GM19238 (cell line): ENCODE results near the gene SLC44A3.

ENCODE experiments used
- DNase-seq: peaks from one replicate; pipeline ENCODE4 v3.0.0; 2011; ENCODE audit warnings: low spot score; ENCODE audit not compliant: insufficient read length

Gene SLC44A3

DNA sequence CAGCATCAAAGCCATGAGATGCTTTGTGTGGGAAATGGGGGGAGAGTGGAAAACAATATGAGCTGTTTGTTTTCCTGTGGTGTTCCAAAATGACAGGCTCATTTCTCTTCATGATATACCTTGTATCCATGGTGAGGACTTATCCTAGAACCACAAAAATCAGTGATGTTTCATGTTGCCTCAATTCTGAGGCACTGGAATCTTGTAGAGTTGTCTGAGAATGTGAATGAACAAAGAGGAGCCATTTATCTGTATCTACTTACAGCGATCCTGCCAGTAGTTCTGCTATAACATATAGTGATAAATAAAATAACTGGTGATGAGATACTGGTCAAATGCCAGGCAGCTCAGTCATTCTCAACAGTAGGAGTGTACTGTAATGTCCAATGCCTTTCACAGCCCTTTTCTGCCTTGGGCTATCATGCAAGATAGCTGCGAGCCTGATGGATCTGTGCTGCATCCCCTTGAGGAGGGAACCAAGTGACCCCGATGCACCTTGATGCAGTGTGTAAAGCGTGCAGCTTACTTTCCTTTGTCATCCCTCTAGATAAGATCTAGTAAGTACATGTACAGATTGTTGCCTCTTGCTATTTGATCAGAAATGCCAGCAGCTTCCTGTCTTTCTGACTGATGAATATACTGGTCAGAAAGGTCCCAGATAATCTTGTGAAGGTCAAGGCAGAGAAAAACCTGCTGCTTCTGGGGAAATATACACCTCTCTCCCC is 52.8 kb downstream of the SLC44A3 start:
- DNase-seq, result no peak

DNA sequence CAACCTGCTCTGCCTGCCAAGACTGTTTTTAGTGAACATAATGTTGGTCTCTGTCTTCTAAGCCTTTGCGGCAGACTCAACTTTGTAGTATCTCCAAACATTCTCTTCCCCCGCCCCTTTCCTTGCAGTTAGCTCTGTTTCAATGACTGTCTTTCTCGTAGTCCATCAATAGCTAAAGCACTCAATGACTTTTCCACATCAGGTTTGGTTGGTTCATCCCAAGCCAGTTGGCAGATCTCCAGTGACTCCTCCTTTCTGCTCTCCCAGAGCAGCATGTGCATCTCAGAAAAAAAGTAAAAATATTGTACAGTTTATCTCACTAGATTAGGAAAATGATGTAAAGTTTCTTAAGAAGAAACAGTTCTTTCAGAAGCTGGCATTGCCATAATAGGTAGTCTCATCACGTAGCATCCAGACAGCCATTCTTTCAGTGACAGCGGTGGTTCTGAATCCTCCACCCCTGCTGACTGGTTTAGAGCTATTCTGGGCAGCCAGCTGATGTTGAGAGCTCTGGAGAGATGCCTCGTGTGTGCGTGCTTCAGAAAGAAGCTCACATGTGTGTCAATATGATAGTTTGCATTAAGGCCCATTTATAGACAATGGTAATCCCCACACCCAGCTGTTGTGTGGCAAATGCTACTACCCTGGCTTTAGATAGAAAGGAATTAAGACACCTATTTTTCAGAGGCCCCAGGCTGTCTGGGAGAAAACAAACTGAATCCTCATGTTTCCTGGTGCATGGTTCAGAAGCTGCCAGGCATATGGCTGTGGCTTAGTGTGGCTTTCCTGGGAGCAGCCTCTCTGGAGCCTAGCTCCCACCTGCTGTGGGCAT is 53.6 kb downstream of the SLC44A3 start:
- no peak for DNase-seq

DNA sequence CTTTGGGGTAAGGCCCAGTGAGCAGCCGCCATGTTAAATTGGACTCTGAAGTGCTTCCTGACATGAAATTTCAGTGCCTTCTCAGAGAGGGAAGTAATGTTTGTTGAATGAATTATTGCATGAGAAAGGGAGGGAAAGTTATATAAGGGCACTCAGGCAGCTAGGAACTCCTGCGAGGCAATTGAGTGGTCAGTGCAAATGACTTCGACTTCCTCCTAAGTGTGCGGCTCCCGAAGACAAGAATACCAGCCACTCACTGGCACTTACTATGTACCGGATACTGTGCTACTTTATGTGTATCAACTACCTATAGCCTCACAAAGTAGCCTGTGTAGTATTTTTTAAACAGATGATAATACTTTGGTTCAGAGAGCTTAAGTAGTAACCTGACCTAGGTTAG is 54.3 kb downstream of the SLC44A3 start:
- DNase-seq, result no peak

DNA sequence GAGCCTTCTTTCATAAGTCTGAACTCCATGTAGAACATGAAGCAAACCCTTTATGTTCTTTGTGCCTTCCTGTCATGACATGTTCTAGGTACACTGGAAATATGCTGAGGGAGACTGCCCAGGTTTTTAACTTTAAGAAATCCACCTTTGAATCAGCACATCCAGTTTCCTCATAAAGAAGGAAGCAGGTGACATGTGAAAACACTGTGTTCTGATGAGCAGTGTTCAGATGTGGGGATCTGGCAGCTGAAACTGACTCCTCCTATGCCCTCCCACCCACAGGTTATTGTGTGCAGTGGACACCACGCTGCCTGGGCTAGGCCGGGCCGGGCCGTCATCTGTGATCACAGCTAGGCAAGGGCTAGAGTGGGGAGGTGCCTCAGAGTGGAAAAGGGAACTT is 55.6 kb downstream of the SLC44A3 start:
- no peak for DNase-seq

DNA sequence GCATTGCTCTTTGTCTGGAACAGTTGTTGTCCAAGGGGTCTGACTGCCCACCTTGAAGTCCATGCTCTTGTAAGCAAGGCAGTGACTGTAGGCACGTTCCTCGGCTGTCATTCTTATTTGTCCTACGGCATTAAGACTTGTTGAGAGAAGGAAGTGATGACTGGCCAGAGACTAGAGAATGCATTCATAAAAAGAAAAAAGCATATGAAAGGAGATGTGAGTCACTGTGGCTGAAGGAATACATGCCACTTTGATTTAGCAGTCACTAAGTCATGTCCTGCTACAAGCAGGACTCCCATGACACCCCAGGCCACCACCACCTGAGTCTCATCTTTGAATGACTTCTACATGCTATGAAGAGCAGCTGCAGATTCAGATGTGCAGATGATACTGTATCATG is 56.2 kb downstream of the SLC44A3 start:
- DNase-seq, result no peak

DNA sequence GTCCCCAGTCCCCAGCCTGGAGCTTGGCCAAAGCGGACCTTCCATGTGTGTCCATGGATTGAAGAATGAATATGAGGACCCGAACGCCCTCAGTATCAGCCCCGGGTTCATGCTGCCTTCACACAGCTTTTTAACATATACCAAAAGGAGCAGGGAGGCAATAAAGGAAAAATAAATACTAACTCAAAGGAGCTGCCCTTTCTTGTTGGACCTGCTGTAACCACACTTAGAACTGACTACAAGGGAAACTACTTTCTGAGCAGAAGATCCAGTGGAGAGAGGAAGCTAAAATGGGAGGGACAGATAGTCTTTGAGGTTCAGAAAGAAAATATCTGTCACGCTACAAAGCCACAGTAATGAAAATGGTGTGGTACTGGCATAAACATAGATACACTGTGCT is 58.2 kb downstream of the SLC44A3 start:
- DNase-seq, result no peak

DNA sequence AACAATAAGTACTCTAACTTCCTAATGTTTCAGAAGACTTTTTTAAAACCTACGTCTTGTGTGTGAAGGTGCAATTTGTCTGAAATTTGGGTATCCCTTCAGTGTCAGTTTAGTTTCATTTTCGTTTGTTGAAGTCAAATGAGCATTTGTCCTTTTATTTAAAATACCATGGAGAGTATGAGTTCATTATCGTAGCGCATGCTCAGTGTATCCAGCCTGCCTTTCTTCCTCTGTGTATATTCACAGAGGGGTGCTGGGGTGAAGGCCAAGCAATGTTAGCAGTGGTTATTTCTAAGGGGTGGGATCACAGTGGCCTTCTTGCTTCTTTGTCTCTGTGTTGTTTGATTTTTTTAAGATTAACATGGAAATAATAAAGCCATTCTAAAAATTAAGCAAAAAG is 63.5 kb downstream of the SLC44A3 start:
- no peak for DNase-seq

DNA sequence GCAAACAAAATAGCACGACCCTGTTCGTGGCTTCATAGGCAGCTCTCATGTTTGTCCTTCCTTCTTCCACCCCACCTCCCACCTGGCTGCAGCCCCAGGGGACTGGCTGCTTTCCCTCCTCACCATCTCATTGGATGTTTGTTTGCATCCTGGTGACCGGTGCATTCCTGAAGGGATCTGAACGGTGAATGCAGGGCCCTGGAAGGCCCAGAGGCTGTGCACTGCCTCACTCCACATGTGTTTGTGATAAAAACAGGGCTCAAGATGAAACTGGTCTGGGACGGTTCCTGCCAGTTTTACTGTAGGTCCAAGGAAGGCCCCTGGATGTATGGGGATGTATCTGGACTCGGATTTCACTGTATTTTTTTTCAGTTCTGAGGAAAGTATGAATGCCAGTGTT is 63.9 kb downstream of the SLC44A3 start:
- no peak for DNase-seq

DNA sequence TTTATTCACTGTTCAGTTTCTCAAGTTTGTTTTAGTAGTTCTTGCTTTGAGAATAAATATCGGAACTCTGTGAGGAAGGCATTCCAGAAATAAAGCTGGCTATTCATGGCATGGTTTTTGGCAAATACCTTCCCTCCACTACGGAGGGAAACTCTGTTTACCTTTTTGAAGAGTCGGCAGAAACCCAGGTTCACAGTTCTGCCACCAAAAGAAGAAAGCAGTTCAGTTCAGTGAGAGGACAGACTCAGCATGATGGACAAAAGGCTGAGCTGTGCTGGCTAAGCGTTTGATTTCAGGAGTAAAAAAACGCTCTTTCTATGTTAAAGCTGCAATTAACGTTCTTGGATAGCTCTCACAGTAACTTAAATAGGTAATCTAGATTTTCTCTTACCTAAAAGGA is 64.3 kb downstream of the SLC44A3 start:
- no peak for DNase-seq

DNA sequence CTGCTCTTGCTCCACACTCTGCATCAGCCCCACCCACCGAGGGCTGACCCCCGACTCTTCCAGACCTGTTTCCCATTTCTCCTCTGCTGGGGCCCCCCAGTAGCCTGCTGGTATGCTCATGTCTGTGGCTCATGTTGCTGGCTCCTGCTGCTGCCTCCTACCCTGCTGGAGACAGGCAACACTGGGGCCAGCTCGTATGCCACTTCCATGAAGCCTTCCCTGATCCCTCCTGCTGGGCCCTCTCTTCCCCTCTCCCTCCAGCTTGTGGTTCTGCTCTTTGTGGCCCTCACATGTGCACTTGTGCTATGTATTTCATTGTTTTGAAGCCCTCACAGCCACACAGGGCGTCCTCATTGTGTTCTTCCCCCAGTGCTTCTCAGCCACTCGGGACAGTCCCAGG is 66.2 kb downstream of the SLC44A3 start:
- DNase-seq, result no peak

DNA sequence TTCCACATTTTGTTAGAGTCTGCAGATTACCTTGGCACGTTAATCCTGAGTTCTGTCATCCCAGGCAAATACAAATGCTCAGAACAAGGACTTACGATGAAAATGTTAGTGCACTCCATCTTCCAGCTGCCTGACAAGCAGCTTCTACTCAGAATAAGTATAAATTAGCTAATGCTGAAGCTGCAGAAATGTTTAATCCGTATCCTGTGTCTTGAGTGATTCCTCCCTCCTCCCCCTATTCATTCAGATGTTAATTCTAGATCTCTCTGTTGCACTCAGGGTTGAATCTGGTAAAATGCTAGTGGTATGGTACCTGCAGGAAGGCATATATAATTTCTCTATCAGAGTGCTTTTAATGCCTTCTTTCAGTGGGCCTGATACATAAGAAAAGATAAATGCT is 66.9 kb downstream of the SLC44A3 start:
- DNase-seq, result no peak

DNA sequence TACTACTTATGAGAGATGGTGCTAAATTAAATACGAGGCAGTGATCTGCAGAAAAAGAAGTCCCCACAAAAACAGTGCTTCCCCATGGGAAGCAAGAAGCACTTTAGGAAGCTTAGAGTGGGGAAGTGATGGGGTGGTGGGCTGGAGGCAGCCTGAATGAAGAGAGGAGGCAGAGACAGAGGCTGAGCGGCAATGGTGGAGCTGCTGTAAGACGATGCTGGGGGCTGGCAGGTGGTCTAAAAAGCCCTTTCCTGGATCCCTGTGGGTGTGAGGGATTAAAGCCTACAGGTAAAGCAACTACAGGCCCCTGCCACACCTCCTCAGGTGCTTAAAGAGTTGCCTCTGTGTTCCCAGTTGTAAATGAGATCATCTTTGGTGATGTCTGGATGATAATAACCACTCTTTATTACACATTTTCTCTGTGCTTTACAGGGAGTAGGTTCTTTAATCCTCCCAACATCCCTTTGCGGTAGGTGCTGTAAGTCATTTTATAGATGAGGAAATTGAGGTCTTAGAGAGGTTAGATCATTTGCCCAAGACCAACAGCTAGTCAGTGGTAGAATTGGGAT is 67.5 kb downstream of the SLC44A3 start:
- no peak for DNase-seq

DNA sequence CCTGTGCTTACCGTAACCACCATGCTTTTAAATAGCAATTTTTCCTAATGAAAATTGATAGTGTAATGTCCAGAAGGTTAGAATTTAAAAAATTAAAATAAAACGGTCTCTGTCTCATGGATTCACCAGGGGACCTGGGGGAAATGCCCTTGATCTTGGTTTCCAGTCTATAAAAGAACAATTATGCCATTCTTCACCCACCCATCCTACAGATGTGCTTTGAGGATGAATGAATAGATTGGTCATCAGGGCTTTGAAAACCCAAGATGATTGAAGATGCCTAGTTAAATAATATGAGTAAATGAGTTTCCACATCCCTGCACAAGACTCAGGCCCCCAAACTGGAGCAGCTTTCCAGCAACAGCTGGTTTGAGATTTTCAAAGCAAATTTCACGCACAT is 68.0 kb downstream of the SLC44A3 start:
- DNase-seq, result no peak

DNA sequence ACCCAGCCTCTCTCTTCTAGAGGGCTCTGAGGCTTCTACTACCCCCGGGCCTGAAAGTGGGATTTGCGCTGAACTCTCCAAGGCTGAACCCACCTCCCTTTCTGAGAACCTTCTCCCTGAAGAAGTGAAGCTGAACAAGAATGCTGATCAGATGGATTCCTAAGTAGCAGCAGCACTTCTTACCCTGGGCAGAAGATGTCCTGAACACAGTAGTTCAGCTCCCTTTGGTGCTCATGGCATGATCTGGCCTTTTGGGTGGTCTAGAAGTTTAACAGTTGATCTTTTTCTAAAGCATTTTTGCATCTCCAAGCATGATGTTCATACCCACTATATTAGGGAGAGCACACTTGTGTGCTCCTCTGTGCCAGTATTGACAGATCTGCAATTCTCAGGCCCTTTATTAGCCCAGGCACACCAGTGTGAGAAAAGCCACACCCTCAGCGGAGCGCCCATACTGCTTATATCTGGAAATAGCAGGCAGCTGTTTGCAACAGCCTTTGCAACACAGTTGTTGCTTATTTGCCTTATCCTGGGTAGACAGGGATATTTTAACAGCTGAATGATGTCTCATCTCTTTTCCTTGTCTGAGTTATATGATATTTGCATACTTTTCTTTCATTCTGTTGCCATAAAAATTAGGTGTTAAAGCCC is 72.6 kb downstream of the SLC44A3 start:
- DNase-seq, result no peak

DNA sequence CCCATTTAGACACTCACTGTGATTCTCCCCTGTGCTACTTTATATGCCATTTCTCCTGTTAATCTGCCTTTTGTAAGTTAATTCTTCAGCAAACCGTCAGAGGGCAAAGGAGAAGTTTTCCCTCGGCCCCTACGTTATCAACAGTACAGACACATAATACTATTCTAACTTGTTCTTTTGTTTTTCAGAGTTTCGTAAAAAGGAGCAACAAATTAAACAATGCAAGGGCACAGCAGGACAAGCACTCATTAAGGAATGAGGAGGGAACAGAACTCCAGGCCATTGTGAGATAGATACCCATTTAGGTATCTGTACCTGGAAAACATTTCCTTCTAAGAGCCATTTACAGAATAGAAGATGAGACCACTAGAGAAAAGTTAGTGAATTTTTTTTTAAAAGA is 74.5 kb downstream of the SLC44A3 start:
- no peak for DNase-seq

DNA sequence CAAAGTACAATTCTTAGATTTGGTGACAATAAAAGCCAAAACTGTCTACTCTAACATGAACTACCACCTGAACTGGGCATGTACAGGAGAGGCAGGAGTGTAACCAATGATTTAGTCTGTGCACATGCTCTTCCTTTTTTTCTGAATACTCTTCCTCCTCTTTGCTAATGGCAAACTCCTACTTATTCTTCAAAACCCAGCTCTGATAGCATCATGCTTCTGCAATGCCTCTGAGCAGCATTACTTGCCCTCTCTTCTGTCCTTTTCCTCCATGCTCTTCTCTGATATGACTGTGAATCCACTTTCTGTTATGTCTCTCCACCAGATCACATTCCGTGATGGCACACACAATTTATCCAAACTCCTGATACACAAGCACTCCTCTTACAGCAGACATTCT is 75.4 kb downstream of the SLC44A3 start:
- DNase-seq, result no peak

DNA sequence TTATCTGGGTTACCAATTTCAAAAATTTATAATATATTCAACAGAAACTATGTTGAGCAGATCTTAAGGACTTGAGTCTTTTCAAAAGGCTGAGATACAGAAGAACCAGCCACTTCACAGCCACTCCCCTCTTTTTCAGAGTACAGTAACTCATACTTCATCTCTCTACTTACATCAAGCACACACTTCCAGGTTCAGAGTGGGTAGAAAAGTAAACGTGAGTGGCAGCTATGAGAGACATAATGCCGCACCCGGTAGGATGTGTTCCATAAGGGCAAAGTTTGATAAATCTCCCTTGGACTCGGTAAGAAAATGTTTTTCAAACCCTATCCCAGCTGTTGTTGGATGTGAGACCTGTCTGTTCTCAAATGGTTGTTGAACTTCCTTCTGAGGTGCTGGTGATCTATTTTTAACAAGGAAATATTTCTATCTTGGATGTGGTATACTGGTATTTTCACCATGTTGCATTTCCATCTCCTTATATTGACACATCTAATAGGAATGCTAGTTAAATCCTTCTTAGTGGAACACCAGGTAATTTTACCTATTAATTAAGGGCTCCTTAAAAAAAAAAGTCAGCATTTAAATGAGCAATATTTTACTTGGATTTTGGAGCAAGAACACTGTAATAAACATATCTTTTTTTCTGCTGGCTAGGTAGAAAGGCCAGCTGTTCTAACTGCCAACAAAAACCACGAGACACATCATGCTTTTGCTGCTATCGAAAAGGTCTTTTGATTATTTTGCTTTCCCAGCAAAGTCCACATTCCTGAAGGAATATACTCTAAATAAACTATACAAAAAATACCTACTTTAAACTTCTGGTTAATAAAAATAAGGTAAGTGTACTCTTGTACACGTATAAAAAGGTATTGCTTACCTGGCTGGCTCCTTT is 78.6 kb downstream of the SLC44A3 start:
- DNase-seq, result no peak

DNA sequence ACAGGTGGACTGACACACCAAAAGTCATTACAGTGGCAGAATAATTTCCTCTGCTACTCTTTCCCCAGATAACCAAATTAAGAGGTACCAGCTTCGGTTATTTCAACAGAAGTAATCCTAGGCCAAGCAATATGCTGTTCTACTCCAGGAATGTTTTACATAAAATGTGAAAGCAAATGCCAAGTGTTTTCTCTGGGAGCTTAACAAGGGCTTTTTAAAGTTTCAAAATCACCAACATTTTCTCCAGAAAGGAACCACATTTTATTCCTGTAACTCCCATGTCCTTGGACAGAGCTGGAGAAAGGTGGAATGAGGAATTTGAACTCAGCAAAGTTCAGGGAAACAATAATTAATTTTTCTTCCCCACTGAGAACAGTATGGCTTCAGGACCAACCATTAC is 79.6 kb downstream of the SLC44A3 start:
- no peak for DNase-seq

DNA sequence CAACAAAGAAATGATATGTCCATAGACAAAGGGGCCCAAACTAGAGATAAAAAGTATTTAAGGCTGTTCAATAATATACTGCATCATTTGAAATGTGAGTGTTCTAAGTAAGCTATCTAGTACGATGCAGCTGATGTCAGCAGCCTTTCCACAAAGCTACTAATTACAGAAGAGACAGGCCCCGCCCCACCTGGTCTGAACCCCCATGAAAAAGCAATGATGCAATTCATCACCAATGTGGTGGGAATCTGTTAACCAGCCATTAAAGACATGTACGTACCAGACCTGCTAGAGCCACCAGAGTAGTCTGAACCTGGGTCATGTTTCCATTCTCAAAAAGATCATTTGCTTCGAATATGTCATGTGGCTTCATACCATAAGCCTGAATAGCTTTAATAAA is 81.7 kb downstream of the SLC44A3 start:
- DNase-seq, result no peak

DNA sequence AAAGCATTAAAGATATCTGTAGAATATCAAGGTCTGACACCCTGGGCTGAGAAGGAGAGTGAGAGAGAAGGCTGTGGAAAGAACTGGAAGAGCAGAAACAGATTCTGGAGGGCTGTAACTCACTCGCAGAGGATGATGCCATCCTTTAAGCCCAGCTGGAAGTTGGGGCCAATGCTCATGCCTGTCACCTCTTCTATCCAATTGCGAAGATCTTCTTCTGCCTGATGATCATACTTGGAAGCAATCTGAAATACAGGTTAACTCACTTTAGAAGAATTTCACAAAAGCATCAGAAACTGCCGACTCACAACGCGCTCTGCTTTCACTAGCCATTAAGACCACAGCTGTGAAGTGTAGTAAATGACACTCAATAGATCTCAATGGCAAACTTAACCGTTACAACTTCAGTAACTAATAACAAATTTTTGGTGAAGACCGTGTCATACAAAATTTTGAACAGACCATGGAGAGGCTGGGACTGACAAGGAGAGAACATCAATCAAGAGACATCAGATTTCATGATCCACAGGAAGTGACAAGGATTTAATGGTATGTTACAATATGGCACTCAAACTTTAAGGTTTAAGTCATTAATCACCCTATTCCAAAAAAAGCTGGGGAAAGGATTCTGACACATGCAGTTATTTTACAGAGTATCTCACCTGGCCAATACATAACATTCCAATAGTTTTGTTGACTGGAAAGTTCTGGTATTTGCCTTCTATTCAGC is 83.3 kb downstream of the SLC44A3 start:
- no peak for DNase-seq
